H1 (cell line): ENCODE data around the gene DNLZ. TPM values are rescaled to one million over a fixed set of nuclear protein-coding genes. Genes with fewer than 3 reads are reported as not detected.

Experiments
- CTCF ChIA-PET: fragments of 300-600 bp; sonication (Branson Sonifier 250); formaldehyde crosslinking; loops from one replicate; lab custom pipeline; 2021; ENCODE audit not compliant: partially characterized antibody; lab: Charles Lee
- POLR2A ChIA-PET: fragments of 300-600 bp; sonication (Branson Sonifier 250); formaldehyde crosslinking; loops from one replicate; lab custom pipeline; 2021; ENCODE audit warnings: inconsistent platforms; ENCODE audit not compliant: partially characterized antibody; lab: Charles Lee
- DNase-seq, 2 experiments: peaks; one replicate each; pipeline versions ENCODE4 v3.0.0 to v3.0.0-alpha.2; 2010 to 2022; ENCODE audit warnings: low spot score in 2 of 2, low read depth in 1 of 2, mixed read lengths in 1 of 2
- FAIRE-seq: peaks from 2 replicates; lab custom pipeline; 2011; peaks lifted over from hg19 to GRCh38; lab: Jason Lieb, UNC
- H2AFZ ChIP-seq: 2 replicates; pipeline ENCODE4 v1.8.1; 2012; ENCODE audit warnings: low read length, inconsistent platforms
- H2AK5ac ChIP-seq: 2 replicates; pipeline ENCODE4 v1.6.1; 2013; ENCODE audit warnings: low read depth, low read length
- H2BK120ac ChIP-seq: replicated peaks from 2 replicates; pipeline ENCODE3; 2013; ENCODE audit warnings: low read depth, low read length, inconsistent platforms
- H2BK12ac ChIP-seq: 2 replicates; pipeline ENCODE4 v1.6.1; 2013; ENCODE audit warnings: low read depth, low read length
- H2BK15ac ChIP-seq: 2 replicates; pipeline ENCODE4 v1.6.1; 2013; ENCODE audit warnings: low read length
- H2BK20ac ChIP-seq: 2 replicates; pipeline ENCODE4 v1.6.1; 2013; ENCODE audit warnings: low read length
- H2BK5ac ChIP-seq: 2 replicates; pipeline ENCODE4 v1.6.1; 2013; ENCODE audit warnings: low read depth, low read length
- H3K14ac ChIP-seq: 2 replicates; pipeline ENCODE4 v1.6.1; 2013; ENCODE audit warnings: inconsistent platforms; ENCODE audit not compliant: insufficient read length
- H3K18ac ChIP-seq: 2 replicates; pipeline ENCODE4 v1.6.1; 2013; ENCODE audit warnings: low read length; ENCODE audit errors: extremely low read depth
- H3K23ac ChIP-seq: 2 replicates; pipeline ENCODE4 v1.6.1; 2013; ENCODE audit warnings: inconsistent platforms; ENCODE audit not compliant: insufficient read length
- H3K23me2 ChIP-seq: 2 replicates; pipeline ENCODE4 v1.6.1; 2013; ENCODE audit warnings: low read depth, low read length
- H3K27ac ChIP-seq: 2 replicates; pipeline ENCODE4 v1.6.1; 2011; ENCODE audit warnings: low read depth, low read length, inconsistent platforms
- H3K27me3 ChIP-seq, 4 experiments: replicated peaks in 1 of 4; 1 replicate in 1 of 4; 2 replicates in 3 of 4; pipeline versions ENCODE4 v1.6.1 to v1.8.1; 2011 to 2013; ENCODE audit warnings: low read length in 3 of 4, mild to moderate bottlenecking in 3 of 4, inconsistent platforms in 2 of 4, mixed read lengths in 2 of 4, moderate library complexity in 1 of 4; ENCODE audit not compliant: control insufficient read depth in 3 of 4, insufficient read depth in 3 of 4; ENCODE audit errors: extremely low read depth in 1 of 4
- H3K36me3 ChIP-seq, 4 experiments: 2 replicates each; pipeline versions ENCODE4 v1.6.1 to v1.8.1; 2011 to 2013; ENCODE audit warnings: mild to moderate bottlenecking in 4 of 4, low read length in 3 of 4, moderate library complexity in 2 of 4, control low read depth in 1 of 4, inconsistent platforms in 1 of 4; ENCODE audit not compliant: insufficient read depth in 4 of 4, control insufficient read depth in 2 of 4
- H3K4ac ChIP-seq: replicated peaks from 2 replicates; pipeline ENCODE3; 2013; ENCODE audit warnings: low read length, low read depth, mixed read lengths, inconsistent platforms; ENCODE audit not compliant: insufficient read length
- H3K4me1 ChIP-seq, 4 experiments: replicated peaks in 1 of 4; 1 replicate in 1 of 4; 2 replicates in 3 of 4; pipeline versions ENCODE4 v1.6.1 to v1.8.1; 2011 to 2013; ENCODE audit warnings: low read length in 3 of 4, inconsistent platforms in 2 of 4, mixed read lengths in 1 of 4; ENCODE audit not compliant: insufficient read depth in 4 of 4, control insufficient read depth in 3 of 4
- H3K4me2 ChIP-seq, 2 experiments: 2 replicates each; pipeline versions ENCODE4 v1.6.1 to v1.8.1; 2011 to 2013; ENCODE audit warnings: low read depth in 2 of 2, low read length in 2 of 2, control low read depth in 1 of 2, inconsistent platforms in 1 of 2, mild to moderate bottlenecking in 1 of 2; ENCODE audit not compliant: insufficient read depth in 1 of 2
- H3K4me3 ChIP-seq, 4 experiments: fragments of 200-600, 300-600 bp in 1 of 4; sonication (generic), shearing (Covaris generic), sonication (Bioruptor Twin) in 1 of 4; 2 replicates each; pipeline versions ENCODE4 v1.5.1 to v1.8.1; 2011 to 2016; ENCODE audit warnings: low read length in 4 of 4, low read depth in 3 of 4, control low read depth in 2 of 4, inconsistent platforms in 2 of 4, mild to moderate bottlenecking in 2 of 4, mixed read lengths in 1 of 4, moderate library complexity in 1 of 4; ENCODE audit not compliant: insufficient read depth in 2 of 4; ENCODE audit errors: extremely low read depth in 1 of 4
- H3K56ac ChIP-seq: replicated peaks from 2 replicates; pipeline ENCODE3; 2013; ENCODE audit warnings: low read depth, mild to moderate bottlenecking, mixed read lengths, low read length, inconsistent platforms; ENCODE audit not compliant: insufficient read length
- H3K79me1 ChIP-seq: 2 replicates; pipeline ENCODE4 v1.6.1; 2013; ENCODE audit warnings: low read depth, low read length, control low read depth
- H3K79me2 ChIP-seq, 2 experiments: 2 replicates each; pipeline versions ENCODE4 v1.6.1 to v1.8.1; 2012 to 2013; ENCODE audit warnings: low read length in 2 of 2, mild to moderate bottlenecking in 2 of 2, inconsistent platforms in 1 of 2; ENCODE audit not compliant: insufficient read depth in 2 of 2, control insufficient read depth in 1 of 2
- H3K9ac ChIP-seq, 4 experiments: replicated peaks in 1 of 4; 1 replicate in 1 of 4; 2 replicates in 3 of 4; pipeline versions ENCODE4 v1.6.1 to v1.8.1; 2011 to 2013; ENCODE audit warnings: low read depth in 3 of 4, low read length in 3 of 4, control low read depth in 2 of 4, mild to moderate bottlenecking in 2 of 4, moderate library complexity in 2 of 4, inconsistent platforms in 1 of 4; ENCODE audit errors: extremely low read depth in 1 of 4
- H3K9me3 ChIP-seq, 2 experiments: 2 replicates each; pipeline versions ENCODE4 v1.6.1 to v1.8.1; 2012 to 2013; ENCODE audit warnings: mild to moderate bottlenecking in 2 of 2, moderate library complexity in 2 of 2, control low read depth in 1 of 2, inconsistent platforms in 1 of 2, low read depth in 1 of 2, low read length in 1 of 2, mixed read lengths in 1 of 2; ENCODE audit not compliant: insufficient read depth in 2 of 2
- H4K20me1 ChIP-seq, 2 experiments: replicated peaks in 1 of 2; 2 replicates each; pipeline versions ENCODE3 to v1.8.1; 2011 to 2013; ENCODE audit warnings: inconsistent platforms in 2 of 2, low read length in 2 of 2, mild to moderate bottlenecking in 1 of 2; ENCODE audit not compliant: insufficient read depth in 2 of 2, control insufficient read depth in 1 of 2
- H4K5ac ChIP-seq: 2 replicates; pipeline ENCODE4 v1.6.1; 2013; ENCODE audit warnings: low read length, low read depth, mixed read lengths, inconsistent platforms; ENCODE audit not compliant: insufficient read length
- H4K8ac ChIP-seq: 2 replicates; pipeline ENCODE4 v1.8.0; 2013; ENCODE audit warnings: mild to moderate bottlenecking, moderate library complexity, low read length, inconsistent platforms; ENCODE audit not compliant: insufficient read depth; ENCODE audit errors: extremely low read depth
- H4K91ac ChIP-seq: replicated peaks from 2 replicates; pipeline ENCODE3; 2013; ENCODE audit warnings: low read length, mixed read lengths, inconsistent platforms; ENCODE audit not compliant: insufficient read length
- EGR1 ChIP-seq: IDR thresholded peaks from 2 replicates; pipeline ENCODE4 v1.6.1; 2011; ENCODE audit warnings: low read depth, low read length, borderline replicate concordance
- TBP ChIP-seq: IDR thresholded peaks from 2 replicates; pipeline ENCODE4 v1.6.1; 2011; ENCODE audit warnings: low read depth, low read length, improper control_type of control experiment
- ZNF274 ChIP-seq: IDR thresholded peaks from 2 replicates; pipeline ENCODE4 v1.7.0; 2012; ENCODE audit warnings: low read length, borderline replicate concordance; ENCODE audit errors: extremely low read depth
- WGBS, 2 experiments: shearing (Covaris generic) in 1 of 2; methylation state at CpG; one replicate each; pipeline versions ENCODE4 v1.1.6 to v1.1.7; 2013 to 2015; ENCODE audit warnings: low lambda C conversion rate in 2 of 2, mixed read lengths in 2 of 2, inconsistent platforms in 1 of 2, low coverage in 1 of 2, missing lambda C conversion rate in 1 of 2; ENCODE audit not compliant: insufficient replicate concordance in 2 of 2, insufficient coverage in 1 of 2, insufficient read length in 1 of 2; ENCODE audit errors: extremely low coverage in 1 of 2, missing lambda C conversion rate in 1 of 2; 5-methylcytosine and 5-hydroxymethylcytosine counted together
- polyA plus RNA-seq, 7 experiments: library from polyadenylated mRNA; depleted of rRNA in 3 of 7; stranded (reverse) in 5 of 7; unstranded in 2 of 7; fragments of >200 nt in 5 of 7; fragments of 200-250 nt in 2 of 7; gene quantifications; 1 replicate in 5 of 7; 2 replicates in 1 of 7; 4 replicates in 1 of 7; pipeline versions ENCODE4 v1.2.1 to v1.2.3, GENCODE V29; 2011 to 2013; ENCODE audit warnings: missing spikeins in 2 of 7, mixed read lengths in 2 of 7
- total RNA-seq: library from RNA; stranded (reverse); fragmentation: NEBNext Ultra II Directional; extraction: Animal tissue kit (Norgen Biotek cat#: 25700); gene quantifications from 2 replicates; pipeline ENCODE4 v1.2.1, GENCODE V29; 2021
- TF ChIP-seq, protein P1 (sequence below): IDR thresholded peaks from 2 replicates; pipeline ENCODE4 v1.6.1; 2012; ENCODE audit warnings: inconsistent platforms

The DNLZ gene
- total and polyA plus RNA-seq, 2 of the 8 experiments (the other 6 are each of a cell fraction or from before 2014, with no cell fraction given): 11.6 to 17.9 TPM

GRCh38 chr9:136323371-136323789, 40.2 kb downstream of the DNLZ start:
- Histone ChIP-seq H3K9me3 (no peaks in the 10 kb centered on the region), H3K79me1 (no peaks in the 10 kb centered on the region), H3K4me1 (peaks cover 0 to 18% (median 18%) of the 10 kb centered on the region in 4 experiments; a peak in 6 of 7 replicates), H4K8ac (no peak overlapping the region; the same call in 1 of the 2 replicates), H3K4ac (no peak overlapping the region), H3K9ac (no peak overlapping the region), H4K5ac (no peak overlapping the region), H2BK20ac (0 out of 2 replicates have a peak overlapping the region, but pooled peaks have one; percentile 6), H2BK12ac (peak overlapping the region; percentile 46; the same call in 1 of the 2 replicates), H2BK120ac (no peak overlapping the region), H3K4me2 (no peak overlapping the region), H3K27me3 (no peaks in the 10 kb centered on the region), H3K23me2 (peaks cover 4% of the 10 kb centered on the region; the same call in 1 of the 2 replicates), H2BK5ac (no peak overlapping the region), H2BK15ac (peak overlapping the region; percentile 89; the same call in 1 of the 2 replicates), H3K4me3 (no peak overlapping the region), H3K36me3 (no peaks in the 10 kb centered on the region), H3K14ac (no peak overlapping the region), H4K91ac (no peak overlapping the region), H3K27ac (no peak overlapping the region), H3K79me2 (no peaks in the 10 kb centered on the region), H2AFZ (no peak overlapping the region), H4K20me1 (no peaks in the 10 kb centered on the region), H2AK5ac (no peak overlapping the region), H3K18ac (no peak overlapping the region), H3K56ac (no peak overlapping the region), H3K23ac (no peak overlapping the region)
- ChIA-PET CTCF (interaction anchor here (0.6 to 2.9 kb wide), 21 partner anchors 10 to 1803 kb away, joined by 3 to 46 read pairs (median 3); partner anchors contain the start of gene DNLZ), POLR2A (interaction anchor here (0.7 to 1.5 kb wide), 7 partner anchors 10 to 395 kb away, joined by 3 to 6 read pairs (median 3); no protein-coding TSS in a partner anchor)
- DNase-seq (no peak), FAIRE-seq (no peak)
- TF ChIP-seq, protein P1, sequence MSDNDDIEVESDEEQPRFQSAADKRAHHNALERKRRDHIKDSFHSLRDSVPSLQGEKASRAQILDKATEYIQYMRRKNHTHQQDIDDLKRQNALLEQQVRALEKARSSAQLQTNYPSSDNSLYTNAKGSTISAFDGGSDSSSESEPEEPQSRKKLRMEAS: no peak
- TF ChIP-seq TBP: no peak
- TF ChIP-seq EGR1: no peak
- TF ChIP-seq ZNF274: no peak
- WGBS, 2 experiments: 92% methylated on average over 17 of the region's 17 CpGs; no CpG with 5 or more reads in 1 of the 2 experiments
